ENCODE results near the gene RUNDC1.
"Not testable (repeated sequence)": the region's sequence is repeated elsewhere in the genome, so short reads cannot be mapped to it uniquely, and the experiment has no call there.

Gene RUNDC1

DNA sequence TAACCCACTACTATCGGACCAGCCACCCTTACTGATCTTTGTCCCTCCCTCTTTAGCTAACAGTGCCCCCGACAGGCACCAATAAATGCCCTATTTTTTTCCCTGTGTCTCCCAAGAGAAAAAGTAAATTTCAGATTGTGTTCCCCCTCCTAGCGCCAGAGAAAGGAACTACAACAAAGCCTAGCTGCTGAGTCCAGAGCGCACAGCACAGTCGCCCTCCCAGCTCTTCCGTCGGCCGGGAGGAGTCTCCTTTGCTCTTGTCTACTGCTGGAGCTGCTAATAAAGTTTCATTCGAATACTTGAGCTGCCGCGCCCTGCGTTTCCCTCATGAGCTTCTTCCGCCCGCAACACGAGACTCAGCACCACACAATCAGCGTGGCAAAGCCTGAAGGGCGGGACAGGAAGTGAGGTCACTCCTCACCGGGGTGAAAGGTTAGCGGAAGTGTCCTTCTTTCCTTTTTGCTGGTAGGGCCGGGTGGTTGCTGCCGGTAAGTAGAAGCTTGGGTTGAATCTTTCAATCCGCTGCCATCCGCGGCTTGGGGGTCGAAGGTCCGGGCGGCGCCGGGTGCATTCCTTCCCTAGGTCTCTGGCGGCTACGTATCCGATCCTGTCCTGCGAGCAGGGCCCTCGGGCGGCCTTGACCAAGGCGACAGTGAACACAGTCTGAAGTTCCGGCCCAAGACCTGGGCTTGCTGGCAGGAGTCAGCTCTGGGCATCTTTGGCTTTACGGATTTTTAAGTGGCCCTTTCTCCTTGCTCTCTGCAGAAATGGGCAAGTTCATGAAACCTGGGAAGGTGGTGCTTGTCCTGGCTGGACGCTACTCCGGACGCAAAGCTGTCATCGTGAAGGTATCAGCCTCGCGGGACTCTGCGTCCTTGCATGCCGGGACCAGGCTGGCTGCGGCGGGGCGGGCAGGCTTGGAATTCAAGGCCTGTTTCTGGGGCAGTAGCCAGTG, 17.9 kb downstream of the RUNDC1 start, which contains the start of gene RPL27:
Gene RPL27 (plus strand): TSS at position 436 of the 955 bp plus-strand sequence. CDS start 332 bp downstream, at position 768.
- peaks cover 37 to 49% (median 45%) of the 10 kb centered on the region in 11 experiments; a peak in 21 of 22 replicates for H4K20me1 ChIP-seq
- H3K27ac ChIP-seq, result peak within 1 kb of the TSS; percentile 89 to 97 (median 92)
- peak within 1 kb of the TSS; percentile 91 to 98 (median 95) for H3K9ac ChIP-seq
- no peak for TF ChIP-seq Cebpa-rat (IDR thresholded peaks at IDR 0.05)
- H3K36me3 ChIP-seq, result peaks cover 57 to 68% (median 62%) of the 10 kb centered on the region in 11 experiments
- H3K4me1 ChIP-seq, result peaks cover 24 to 46% (median 36%) of the 10 kb centered on the region in 10 experiments
- peak within 1 kb of the TSS; percentile 88 to 100 (median 96) for H3K4me2 ChIP-seq
- H3K27me3 ChIP-seq, result no peaks in the 10 kb centered on the region
- no peaks in the 10 kb centered on the region for H3K9me3 ChIP-seq (replicated peaks in 1 of 11)
- H3K4me3 ChIP-seq, result peak within 1 kb of the TSS; percentile 76 to 92 (median 84)

DNA sequence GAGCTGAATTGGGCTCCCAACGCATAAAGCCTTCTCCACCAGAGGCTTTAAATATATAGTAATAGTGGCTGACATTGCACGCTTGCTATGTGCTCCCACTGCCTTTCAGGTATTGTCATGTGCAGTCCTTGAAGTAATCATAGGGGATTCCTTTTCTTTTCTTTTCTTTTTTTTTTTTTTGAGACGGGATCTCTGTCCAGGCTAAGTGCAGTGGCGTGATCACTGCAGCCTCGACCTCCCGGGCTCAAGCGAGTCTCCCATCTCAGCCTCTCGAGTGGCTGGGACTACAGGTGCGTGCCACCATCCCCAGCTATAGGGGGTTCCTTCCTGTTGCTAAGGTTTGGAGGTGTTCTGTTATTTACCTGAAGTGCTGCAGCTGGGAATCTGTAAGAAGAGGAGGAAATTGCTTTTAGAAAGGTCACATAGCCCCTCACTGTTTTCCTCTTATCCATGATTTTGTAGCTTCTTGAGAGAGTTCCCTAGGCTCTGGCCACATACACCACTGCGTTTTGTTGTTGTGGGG, 18.7 kb downstream of the RUNDC1 start:
- TF ChIP-seq Cebpa-rat (IDR thresholded peaks at IDR 0.05), result no peak
- peaks cover 57 to 68% (median 61%) of the 10 kb centered on the region in 11 experiments for H3K36me3 ChIP-seq
- H3K4me3 ChIP-seq, result peak overlapping the region; percentile 76 to 92 (median 84)
- peak overlapping the region; percentile 89 to 97 (median 92) for H3K27ac ChIP-seq
- no peaks in the 10 kb centered on the region for H3K27me3 ChIP-seq
- peaks cover 24 to 46% (median 36%) of the 10 kb centered on the region in 10 experiments for H3K4me1 ChIP-seq
- peak overlapping the region; percentile 88 to 100 (median 96) for H3K4me2 ChIP-seq
- H3K9me3 ChIP-seq (replicated peaks in 1 of 11), result no peaks in the 10 kb centered on the region
- peaks cover 37 to 57% (median 53%) of the 10 kb centered on the region in 11 experiments; a peak in 21 of 22 replicates for H4K20me1 ChIP-seq
- H3K9ac ChIP-seq, result peak overlapping the region; percentile 91 to 98 (median 95)

DNA sequence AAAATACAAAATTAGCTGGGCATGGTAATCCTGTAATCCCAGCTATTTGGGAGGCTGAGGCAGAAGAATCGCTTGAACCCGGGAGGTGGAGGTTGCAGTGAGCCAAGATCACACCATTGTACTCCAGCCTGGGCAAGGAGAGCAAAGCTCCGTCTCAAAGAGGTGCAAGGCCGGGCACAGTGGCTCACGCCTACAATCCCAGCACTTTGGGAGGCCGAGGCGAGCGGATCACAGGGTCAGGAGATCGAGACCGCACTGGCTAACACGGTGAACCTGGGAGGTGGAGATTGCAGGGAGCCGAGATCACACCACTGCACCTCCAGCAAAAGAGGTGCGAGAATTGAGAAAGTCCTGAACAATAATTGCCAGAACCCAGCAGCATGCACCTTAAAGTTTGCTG, 20.5 kb downstream of the RUNDC1 start:
- peaks cover 54 to 68% (median 65%) of the 10 kb centered on the region in 11 experiments for H3K36me3 ChIP-seq
- H3K9ac ChIP-seq, result peak overlapping the region; percentile 57 to 98 (median 95); a peak in 19 of 22 replicates
- peaks cover 37 to 75% (median 63%) of the 10 kb centered on the region in 11 experiments; a peak in 21 of 22 replicates for H4K20me1 ChIP-seq
- not testable (repeated sequence) for H3K9me3 ChIP-seq (replicated peaks in 1 of 11); H3K27me3 ChIP-seq
- peak overlapping the region in 2 of 10 experiments; percentile 5 to 18; a peak in 1 of 20 replicates for H3K4me3 ChIP-seq
- H3K4me2 ChIP-seq, result peak overlapping the region in 9 of 11 experiments; percentile 31 to 100 (median 44); a peak in 13 of 22 replicates
- H3K27ac ChIP-seq, result peak overlapping the region in 7 of 11 experiments; percentile 5 to 45 (median 39); a peak in 8 of 22 replicates
- peaks cover 24 to 59% (median 38%) of the 10 kb centered on the region in 10 experiments for H3K4me1 ChIP-seq

DNA sequence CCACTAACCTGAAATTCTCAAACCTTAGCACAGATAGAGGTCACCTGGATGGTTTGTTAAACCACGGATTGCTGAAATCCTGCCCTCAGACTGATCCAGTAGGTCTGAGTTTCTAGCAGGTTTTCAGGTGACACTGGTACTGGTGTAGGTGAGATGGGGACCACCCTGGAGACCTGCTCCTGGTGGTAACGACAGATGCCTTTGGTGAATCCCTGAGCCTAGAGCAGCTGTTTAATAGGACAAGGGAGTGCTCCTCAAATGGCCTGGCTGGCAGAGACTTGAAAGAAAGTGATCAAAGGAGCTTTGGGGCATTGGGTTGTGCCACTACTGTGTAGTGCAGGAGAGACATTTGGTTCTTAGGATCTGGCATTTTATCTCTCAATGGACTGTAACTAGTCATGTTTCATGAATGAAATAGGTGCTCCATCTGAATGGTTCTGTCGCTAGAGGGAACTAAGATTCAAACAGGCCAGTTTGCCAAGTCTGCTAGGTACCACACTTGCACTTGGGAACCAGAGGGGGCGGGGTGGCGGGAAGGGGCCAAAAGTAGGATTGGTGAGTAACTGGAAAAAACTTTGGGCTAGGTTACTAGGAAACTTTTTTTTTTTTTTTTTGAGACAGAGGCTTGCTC, 23.3 kb downstream of the RUNDC1 start:
- H4K20me1 ChIP-seq, result peaks cover 37 to 78% (median 63%) of the 10 kb centered on the region in 11 experiments; a peak in 21 of 22 replicates
- TF ChIP-seq Cebpa-rat (IDR thresholded peaks at IDR 0.05), result no peak
- no peak overlapping the region for H3K27ac ChIP-seq
- peaks cover 54 to 70% (median 68%) of the 10 kb centered on the region in 11 experiments for H3K36me3 ChIP-seq
- H3K4me1 ChIP-seq, result peaks cover 24 to 65% (median 41%) of the 10 kb centered on the region in 10 experiments
- H3K4me3 ChIP-seq, result no peak overlapping the region
- no peak overlapping the region for H3K4me2 ChIP-seq
- H3K9ac ChIP-seq, result peak overlapping the region in 6 of 11 experiments; percentile 2 to 96 (median 34); a peak in 6 of 22 replicates
- H3K27me3 ChIP-seq, result no peaks in the 10 kb centered on the region
- no peaks in the 10 kb centered on the region for H3K9me3 ChIP-seq (replicated peaks in 1 of 11)

DNA sequence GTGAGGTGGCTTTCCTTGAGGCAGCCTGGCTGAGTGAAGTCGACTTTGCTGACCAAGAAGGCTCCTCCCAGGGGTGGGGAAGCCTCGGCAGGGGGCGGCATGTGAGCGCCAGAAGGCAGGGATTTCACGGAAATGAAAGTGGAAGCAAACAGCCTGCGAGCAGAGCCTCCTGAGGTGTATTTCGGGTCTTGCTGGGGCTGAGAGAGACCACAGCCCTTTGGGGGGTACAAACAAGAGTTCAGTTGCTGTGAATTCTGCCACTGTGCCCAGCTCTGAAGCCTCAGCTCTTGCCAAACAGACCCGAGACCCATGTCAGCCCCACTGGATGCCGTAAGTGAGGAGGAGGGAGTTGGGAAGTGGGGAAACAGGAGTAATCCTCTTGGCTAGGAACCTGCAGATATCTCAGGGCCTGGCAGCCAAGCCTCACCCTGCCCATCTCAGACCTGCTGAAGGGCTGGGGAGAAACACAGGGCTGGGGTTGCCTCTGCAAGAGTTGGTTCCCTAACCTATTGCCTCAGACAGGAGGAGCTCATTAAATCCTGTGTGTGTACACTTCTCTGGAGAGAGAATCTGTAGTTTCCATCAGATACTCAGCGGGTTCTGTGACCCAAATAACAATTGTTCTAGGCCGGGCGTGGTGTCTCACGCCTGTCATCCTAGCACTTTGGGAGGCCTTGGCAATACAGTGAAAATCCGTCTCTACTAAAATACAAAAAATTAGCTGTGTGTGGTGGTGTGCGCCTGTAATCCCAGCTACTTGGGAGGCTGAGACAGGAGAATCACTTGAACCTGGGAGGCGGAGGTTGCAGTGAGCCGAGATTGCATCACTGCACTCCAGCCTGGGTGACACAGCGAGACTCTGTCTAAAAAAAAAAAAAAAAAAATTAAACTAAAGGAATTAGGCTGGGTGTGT, 26.5 kb downstream of the RUNDC1 start, which contains the start of gene IFI35:
Gene IFI35 (plus strand): TSS at position 146 of the 913 bp plus-strand sequence. CDS start 164 bp downstream, at position 310.
- no peak for TF ChIP-seq Cebpa-rat (IDR thresholded peaks at IDR 0.05)
- Histone ChIP-seq H3K27ac (peak within 1 kb of the TSS; percentile 59 to 91 (median 84); a peak in 21 of 22 replicates), H3K27me3 (no peaks in the 10 kb centered on the region), H3K4me3 (peak within 1 kb of the TSS; percentile 59 to 75 (median 66)), H4K20me1 (peaks cover 24 to 49% (median 41%) of the 10 kb centered on the region in 11 experiments; a peak in 21 of 22 replicates), H3K36me3 (peaks cover 28 to 41% (median 38%) of the 10 kb centered on the region in 11 experiments), H3K4me1 (peaks cover 11 to 38% (median 18%) of the 10 kb centered on the region in 10 experiments; a peak in 19 of 20 replicates), H3K4me2 (peak within 1 kb of the TSS; percentile 87 to 98 (median 93)), H3K9me3 (replicated peaks in 1 of 11) (no peaks in the 10 kb centered on the region), H3K9ac (peak within 1 kb of the TSS; percentile 78 to 87 (median 83))

DNA sequence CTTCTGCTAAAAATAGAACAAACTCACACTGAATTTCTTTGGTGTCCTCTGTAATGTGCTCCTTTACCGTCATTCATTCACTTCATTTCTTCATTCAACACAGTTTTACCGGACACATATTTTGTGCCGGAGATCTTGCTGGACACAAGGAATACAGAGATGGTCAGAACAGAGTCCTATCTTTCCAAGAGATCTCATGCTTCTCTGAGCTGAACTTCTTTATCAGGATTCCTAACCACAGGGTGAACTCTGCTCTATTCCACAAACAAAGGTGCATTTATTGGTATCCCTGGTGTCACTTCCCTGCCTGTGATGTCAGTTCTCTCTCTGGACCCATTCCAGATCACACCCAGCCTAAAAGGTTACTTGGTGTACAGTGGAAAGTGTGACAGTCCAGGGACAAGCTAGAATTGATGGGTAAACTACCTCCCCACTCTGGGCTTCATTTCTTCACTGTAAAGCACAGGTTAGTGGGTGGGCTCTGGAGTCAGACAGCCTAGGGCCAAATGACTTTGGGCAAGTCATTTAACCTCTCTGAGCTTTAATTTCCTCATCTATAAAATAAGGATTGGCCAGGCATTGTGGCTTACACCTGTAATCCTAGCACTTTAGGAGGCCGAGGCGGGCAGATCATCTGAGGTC, 30.4 kb downstream of the RUNDC1 start:
- no peak overlapping the region for H3K27ac ChIP-seq
- TF ChIP-seq Cebpa-rat (IDR thresholded peaks at IDR 0.05), result no peak
- no peaks in the 10 kb centered on the region for H3K27me3 ChIP-seq
- H3K9me3 ChIP-seq (replicated peaks in 1 of 11), result no peaks in the 10 kb centered on the region
- peaks cover 16 to 44% (median 34%) of the 10 kb centered on the region in 11 experiments for H3K36me3 ChIP-seq
- H3K9ac ChIP-seq, result no peak overlapping the region
- peaks cover 0 to 56% (median 6%) of the 10 kb centered on the region in 11 experiments; a peak in 11 of 22 replicates for H4K20me1 ChIP-seq
- no peak overlapping the region for H3K4me2 ChIP-seq
- no peak overlapping the region for H3K4me3 ChIP-seq
- peaks cover 11 to 60% (median 37%) of the 10 kb centered on the region in 10 experiments for H3K4me1 ChIP-seq

DNA sequence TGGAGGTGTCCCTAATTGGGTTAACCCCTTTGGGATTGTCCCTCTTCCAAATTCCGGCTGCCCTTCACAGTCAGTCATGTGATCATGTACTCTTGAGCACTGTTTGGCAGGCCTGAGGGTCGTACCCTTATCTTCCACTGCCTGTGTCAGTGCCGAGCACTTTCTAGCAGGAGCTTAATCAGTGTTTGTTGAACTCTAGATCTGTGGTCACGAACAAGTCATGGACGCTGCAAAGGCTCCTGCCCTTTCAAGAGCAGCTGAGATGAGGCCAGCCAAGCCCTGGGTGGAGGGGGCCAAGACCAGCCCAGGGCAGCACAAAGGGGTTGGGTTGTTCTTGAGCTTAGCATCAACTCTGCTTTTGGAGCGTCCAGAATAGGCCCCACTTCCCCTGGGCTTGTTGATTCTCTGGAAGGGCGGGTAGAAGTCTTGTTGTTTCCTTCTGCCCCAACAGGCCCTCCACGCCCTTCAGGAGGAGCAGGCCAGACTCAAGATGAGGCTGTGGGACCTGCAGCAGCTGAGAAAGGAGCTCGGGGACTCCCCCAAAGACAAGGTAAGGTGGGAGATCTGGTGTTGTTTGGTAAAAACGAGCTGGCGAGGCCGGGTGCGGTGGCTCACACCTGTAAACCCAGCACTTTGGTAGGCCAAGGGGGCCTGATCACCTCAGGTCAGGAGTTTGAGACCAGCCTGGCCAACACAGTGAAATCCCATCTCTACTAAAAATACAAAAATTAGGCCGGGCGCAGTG, 31.5 kb downstream of the RUNDC1 start:
- Histone ChIP-seq H3K9ac (no peak overlapping the region), H3K27ac (no peak overlapping the region), H3K27me3 (no peaks in the 10 kb centered on the region), H3K4me3 (no peak overlapping the region), H3K9me3 (replicated peaks in 1 of 11) (no peaks in the 10 kb centered on the region), H3K4me1 (peaks cover 6 to 64% (median 32%) of the 10 kb centered on the region in 10 experiments), H4K20me1 (peaks cover 0 to 67% (median 0%) of the 10 kb centered on the region in 11 experiments; a peak in 6 of 22 replicates), H3K36me3 (peaks cover 22 to 55% (median 40%) of the 10 kb centered on the region in 11 experiments; a peak in 21 of 22 replicates), H3K4me2 (no peak overlapping the region)
- TF ChIP-seq Cebpa-rat (IDR thresholded peaks at IDR 0.05), result no peak

Data from BLaER1 treated with 17β-estradiol and CSF1 and Interleukin-3, amounts not matched to agents 10 nM and 100 nM (cell line).